ENCODE results near the gene IFIT1.

Gene IFIT1

DNA sequence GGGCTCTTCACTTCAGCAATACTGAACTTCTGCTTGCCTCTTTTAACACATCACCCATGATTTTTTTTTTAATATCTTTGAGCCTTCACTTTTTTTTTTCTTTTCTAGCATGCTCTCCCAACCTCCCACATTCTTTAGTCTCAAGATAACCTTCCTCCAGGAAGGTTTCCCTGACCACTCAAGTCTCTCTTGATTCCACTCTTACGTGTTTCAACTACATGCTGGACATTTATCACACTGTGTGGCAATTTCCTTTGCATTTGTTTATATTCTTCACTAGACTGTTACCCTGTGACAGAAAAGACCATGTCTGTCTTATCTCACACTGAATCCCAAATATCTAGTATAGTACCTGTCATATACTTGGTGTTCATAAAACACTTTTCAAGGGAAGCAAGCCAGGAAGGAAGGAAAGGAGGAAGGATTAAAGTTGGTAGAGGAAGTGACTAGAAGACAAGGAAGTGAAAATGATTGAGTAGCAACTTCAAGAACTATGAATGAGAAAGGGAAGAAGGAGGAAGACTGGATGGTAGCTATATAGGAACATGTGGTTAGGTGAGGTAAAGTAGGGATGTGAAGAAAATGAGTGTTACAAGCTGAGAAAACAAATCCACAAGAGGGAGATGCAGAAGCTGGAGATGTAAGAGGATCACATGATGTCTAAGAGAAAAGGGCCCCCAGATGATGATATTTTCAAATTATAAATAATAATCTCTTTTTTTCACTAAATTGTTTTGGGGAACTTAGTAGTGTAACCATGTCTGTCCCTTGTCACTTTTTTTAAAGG is 62.3 kb downstream of the IFIT1 start:
- DNase-seq (ENCODE audit: extremely low read depth, insufficient read length), result no peak
- H3K4me3 ChIP-seq (replicated peaks; ENCODE audit: low read depth, low read length), result no peak overlapping the region
- TF ChIP-seq, protein P1, sequence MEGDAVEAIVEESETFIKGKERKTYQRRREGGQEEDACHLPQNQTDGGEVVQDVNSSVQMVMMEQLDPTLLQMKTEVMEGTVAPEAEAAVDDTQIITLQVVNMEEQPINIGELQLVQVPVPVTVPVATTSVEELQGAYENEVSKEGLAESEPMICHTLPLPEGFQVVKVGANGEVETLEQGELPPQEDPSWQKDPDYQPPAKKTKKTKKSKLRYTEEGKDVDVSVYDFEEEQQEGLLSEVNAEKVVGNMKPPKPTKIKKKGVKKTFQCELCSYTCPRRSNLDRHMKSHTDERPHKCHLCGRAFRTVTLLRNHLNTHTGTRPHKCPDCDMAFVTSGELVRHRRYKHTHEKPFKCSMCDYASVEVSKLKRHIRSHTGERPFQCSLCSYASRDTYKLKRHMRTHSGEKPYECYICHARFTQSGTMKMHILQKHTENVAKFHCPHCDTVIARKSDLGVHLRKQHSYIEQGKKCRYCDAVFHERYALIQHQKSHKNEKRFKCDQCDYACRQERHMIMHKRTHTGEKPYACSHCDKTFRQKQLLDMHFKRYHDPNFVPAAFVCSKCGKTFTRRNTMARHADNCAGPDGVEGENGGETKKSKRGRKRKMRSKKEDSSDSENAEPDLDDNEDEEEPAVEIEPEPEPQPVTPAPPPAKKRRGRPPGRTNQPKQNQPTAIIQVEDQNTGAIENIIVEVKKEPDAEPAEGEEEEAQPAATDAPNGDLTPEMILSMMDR (IDR thresholded peaks at IDR 0.05; ENCODE audit: insufficient read depth, low read length, poor library complexity, severe bottlenecking), result no peak
- H3K27me3 ChIP-seq (replicated peaks; ENCODE audit: control insufficient read depth, insufficient read depth, low read length), result no peaks in the 10 kb centered on the region
- H3K36me3 ChIP-seq (ENCODE audit: control insufficient read depth, insufficient read depth, low read length), result no peaks in the 10 kb centered on the region
